ENCODE data around the gene HOXC6. TPM values are rescaled to one million over a fixed set of nuclear protein-coding genes. Genes with fewer than 3 reads are reported as not detected.

The HOXC6 gene
- total and polyA plus RNA-seq, 9 donors = 3.9 to 56.1 (median 23.3) TPM

DNA sequence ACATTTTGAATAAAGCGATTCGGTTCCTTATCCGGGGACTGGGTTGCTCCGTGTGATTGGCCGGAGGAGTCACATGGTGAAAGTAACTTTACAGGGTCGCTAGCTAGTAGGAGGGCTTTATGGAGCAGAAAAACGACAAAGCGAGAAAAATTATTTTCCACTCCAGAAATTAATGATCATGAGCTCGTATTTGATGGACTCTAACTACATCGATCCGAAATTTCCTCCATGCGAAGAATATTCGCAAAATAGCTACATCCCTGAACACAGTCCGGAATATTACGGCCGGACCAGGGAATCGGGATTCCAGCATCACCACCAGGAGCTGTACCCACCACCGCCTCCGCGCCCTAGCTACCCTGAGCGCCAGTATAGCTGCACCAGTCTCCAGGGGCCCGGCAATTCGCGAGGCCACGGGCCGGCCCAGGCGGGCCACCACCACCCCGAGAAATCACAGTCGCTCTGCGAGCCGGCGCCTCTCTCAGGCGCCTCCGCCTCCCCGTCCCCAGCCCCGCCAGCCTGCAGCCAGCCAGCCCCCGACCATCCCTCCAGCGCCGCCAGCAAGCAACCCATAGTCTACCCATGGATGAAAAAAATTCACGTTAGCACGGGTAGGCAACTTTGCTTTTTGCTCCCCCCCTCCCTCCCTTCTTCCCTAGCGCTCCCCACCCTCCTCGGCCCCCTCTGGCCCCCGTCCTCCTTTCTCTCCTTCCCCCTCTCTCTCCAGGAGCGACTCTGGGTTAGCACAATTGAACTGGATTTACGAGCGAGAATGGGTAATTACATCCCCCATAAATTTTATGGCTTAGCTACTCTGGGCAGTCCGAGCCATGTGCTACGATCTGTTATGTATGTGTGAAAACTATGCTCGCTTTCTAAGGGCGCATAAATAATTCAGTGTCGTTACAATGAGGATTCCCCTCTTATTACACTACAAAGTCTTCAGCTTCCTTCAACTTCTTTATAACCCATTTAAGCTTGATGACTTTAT is 25.8 kb downstream of the HOXC6 start, which contains the start of gene HOXC4:
Gene HOXC4, plus strand, starts transcription at position 85 of the 991 bp plus-strand sequence. Its CDS starts 88 bp downstream, at position 173.
- TF ChIP-seq EP300 (IDR thresholded peaks at IDR 0.05) (no peak), POLR2A (IDR thresholded peaks at IDR 0.05) (no peak)
- TF ChIP-seq, protein P1, sequence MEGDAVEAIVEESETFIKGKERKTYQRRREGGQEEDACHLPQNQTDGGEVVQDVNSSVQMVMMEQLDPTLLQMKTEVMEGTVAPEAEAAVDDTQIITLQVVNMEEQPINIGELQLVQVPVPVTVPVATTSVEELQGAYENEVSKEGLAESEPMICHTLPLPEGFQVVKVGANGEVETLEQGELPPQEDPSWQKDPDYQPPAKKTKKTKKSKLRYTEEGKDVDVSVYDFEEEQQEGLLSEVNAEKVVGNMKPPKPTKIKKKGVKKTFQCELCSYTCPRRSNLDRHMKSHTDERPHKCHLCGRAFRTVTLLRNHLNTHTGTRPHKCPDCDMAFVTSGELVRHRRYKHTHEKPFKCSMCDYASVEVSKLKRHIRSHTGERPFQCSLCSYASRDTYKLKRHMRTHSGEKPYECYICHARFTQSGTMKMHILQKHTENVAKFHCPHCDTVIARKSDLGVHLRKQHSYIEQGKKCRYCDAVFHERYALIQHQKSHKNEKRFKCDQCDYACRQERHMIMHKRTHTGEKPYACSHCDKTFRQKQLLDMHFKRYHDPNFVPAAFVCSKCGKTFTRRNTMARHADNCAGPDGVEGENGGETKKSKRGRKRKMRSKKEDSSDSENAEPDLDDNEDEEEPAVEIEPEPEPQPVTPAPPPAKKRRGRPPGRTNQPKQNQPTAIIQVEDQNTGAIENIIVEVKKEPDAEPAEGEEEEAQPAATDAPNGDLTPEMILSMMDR (IDR thresholded peaks at IDR 0.05) = no peak
- intact Hi-C loops (cut with DNase I) = no loop called here
- H3K9me3 ChIP-seq = no peaks in the 10 kb centered on the region
- H3K4me3 ChIP-seq = peak within 1 kb of the TSS; percentile 34
- H3K27ac ChIP-seq = peak within 1 kb of the TSS; percentile 32 to 58
- H3K4me1 ChIP-seq (ENCODE audit: insufficient read depth) = peaks cover 7% of the 10 kb centered on the region
- DNase-seq = peak; percentile 40 to 65 (median 60)
- H3K36me3 ChIP-seq = no peaks in the 10 kb centered on the region
- 12 to 28% (median 13%) methylated on average over 52 of the region's 52 CpGs for WGBS, 3 donors
- H3K27me3 ChIP-seq = no peaks in the 10 kb centered on the region

DNA sequence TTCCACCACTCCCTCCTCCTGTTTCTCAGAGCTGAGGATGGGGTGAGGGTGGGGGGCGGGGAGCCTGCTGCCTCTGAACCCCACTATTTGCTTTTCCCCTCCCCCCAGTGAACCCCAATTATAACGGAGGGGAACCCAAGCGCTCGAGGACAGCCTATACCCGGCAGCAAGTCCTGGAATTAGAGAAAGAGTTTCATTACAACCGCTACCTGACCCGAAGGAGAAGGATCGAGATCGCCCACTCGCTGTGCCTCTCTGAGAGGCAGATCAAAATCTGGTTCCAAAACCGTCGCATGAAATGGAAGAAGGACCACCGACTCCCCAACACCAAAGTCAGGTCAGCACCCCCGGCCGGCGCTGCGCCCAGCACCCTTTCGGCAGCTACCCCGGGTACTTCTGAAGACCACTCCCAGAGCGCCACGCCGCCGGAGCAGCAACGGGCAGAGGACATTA is 26.5 kb downstream of the HOXC6 start:
- intact Hi-C loops (cut with DNase I) = no loop called here
- peak in 1 of 5 donors; percentile 47 for DNase-seq
- Histone ChIP-seq H3K27ac (no peak overlapping the region), H3K4me3 (peak overlapping the region; percentile 34), H3K27me3 (no peaks in the 10 kb centered on the region), H3K4me1 (ENCODE audit: insufficient read depth) (peaks cover 7% of the 10 kb centered on the region), H3K36me3 (no peaks in the 10 kb centered on the region), H3K9me3 (no peaks in the 10 kb centered on the region)
- TF ChIP-seq EP300 (IDR thresholded peaks at IDR 0.05) (no peak), POLR2A (IDR thresholded peaks at IDR 0.05) (no peak)
- TF ChIP-seq, protein P1 (IDR thresholded peaks at IDR 0.05) = no peak
- 22 to 58% (median 25%) methylated on average over 24 of the region's 24 CpGs for WGBS, 3 donors

GRCh38 chr12:54055552-54055951 is 27.3 kb downstream of the HOXC6 start:
- Histone ChIP-seq H3K36me3 (no peaks in the 10 kb centered on the region), H3K4me1 (ENCODE audit: insufficient read depth) (peaks cover 7% of the 10 kb centered on the region), H3K9me3 (no peaks in the 10 kb centered on the region), H3K4me3 (no peak overlapping the region), H3K27ac (no peak overlapping the region), H3K27me3 (no peaks in the 10 kb centered on the region)
- 41 to 56% (median 52%) methylated on average over 2 of the region's 2 CpGs for WGBS, 3 donors
- intact Hi-C loops (cut with DNase I) = no loop called here
- DNase-seq = no peak
- TF ChIP-seq EP300 (IDR thresholded peaks at IDR 0.05) = no peak
- TF ChIP-seq, protein P1 (IDR thresholded peaks at IDR 0.05) = no peak
- no peak for TF ChIP-seq POLR2A (IDR thresholded peaks at IDR 0.05)

DNA sequence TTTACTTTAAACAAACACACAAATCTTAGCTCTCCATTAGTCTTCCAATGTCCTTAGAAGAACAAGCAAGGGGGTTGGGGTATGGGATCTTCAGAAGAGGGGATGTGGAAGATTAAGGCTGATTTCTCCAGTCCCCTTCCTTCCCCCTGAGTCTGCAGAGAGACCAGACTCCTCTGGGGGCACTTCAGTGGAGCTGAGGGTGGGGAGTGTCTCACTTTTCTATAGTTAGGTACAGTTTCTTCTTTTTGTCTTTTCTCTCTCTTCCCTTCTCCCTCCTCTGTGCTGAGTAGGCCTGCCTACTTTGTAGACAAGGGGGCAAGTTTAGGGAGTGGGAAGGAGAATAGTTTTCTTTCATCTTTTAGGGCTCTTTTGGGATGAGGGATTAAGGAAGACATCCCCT is 27.9 kb downstream of the HOXC6 start:
- Histone ChIP-seq H3K27ac (no peak overlapping the region), H3K9me3 (no peaks in the 10 kb centered on the region), H3K4me1 (ENCODE audit: insufficient read depth) (peaks cover 7% of the 10 kb centered on the region), H3K27me3 (no peaks in the 10 kb centered on the region), H3K36me3 (no peaks in the 10 kb centered on the region), H3K4me3 (no peak overlapping the region)
- intact Hi-C loops (cut with DNase I) = no loop called here
- no peak for DNase-seq
- TF ChIP-seq POLR2A (IDR thresholded peaks at IDR 0.05) (no peak), EP300 (IDR thresholded peaks at IDR 0.05) (no peak)
- TF ChIP-seq, protein P1 (IDR thresholded peaks at IDR 0.05) = no peak
